ENCODE results near the gene DSE.
A peak's percentile ranks its signal among the peaks of the same experiment; 100 is the strongest.

The DSE gene

DNA sequence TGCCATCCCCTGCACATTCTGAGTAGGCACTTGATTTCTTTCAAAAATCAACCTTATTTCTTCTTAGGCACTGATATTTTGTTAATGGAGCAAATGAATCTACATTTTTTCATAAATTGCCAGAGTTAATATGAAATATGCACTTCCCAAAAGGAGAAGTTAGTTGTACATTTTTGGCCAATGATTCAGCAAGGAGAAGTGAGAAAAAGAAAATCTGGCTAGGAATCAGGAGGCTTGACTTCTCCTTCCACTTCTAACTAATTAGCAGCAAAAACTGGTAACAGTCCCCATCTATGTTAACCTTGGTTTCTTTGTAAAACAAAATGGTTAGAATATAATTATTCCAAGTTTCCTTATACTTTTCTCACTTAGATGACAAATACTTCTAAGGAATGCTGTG is 7.0 kb upstream of the DSE start:
- DNase-seq, result no peak

- no peak for DNase-seq
Observed at GRCh38 chr6:116364321-116364720, 6.4 kb upstream of the DSE start.

- no peak for DNase-seq
Observed at GRCh38 chr6:116365743-116366142, 5.0 kb upstream of the DSE start.

GRCh38 chr6:116366740-116367275 is 3.9 kb upstream of the DSE start:
- no peak for DNase-seq

DNA sequence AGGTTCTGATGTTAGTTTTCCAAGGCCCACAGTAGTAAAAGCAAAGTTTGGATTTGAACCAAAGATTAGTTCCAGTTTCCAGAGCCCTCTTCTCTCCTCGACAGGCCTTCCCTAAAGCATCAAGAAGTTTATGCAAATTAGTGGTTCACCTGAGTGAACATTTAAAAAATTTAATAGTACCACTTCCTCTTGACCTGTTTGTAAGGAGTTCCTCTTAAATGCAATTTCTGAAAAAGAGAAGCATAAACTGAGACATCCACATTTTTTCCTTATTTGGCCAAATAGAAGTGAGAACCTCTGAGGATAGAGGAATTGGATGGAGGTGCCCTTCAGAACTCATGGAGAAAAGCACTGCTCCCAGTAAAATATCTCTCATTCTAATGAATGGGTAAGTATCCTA is 1.2 kb upstream of the DSE start:
- no peak for DNase-seq

- DNase-seq, result peak in 1 of 2 experiments; percentile 37
Observed at GRCh38 chr6:116369964-116370759, 585 bp upstream of the DSE start.

DNA sequence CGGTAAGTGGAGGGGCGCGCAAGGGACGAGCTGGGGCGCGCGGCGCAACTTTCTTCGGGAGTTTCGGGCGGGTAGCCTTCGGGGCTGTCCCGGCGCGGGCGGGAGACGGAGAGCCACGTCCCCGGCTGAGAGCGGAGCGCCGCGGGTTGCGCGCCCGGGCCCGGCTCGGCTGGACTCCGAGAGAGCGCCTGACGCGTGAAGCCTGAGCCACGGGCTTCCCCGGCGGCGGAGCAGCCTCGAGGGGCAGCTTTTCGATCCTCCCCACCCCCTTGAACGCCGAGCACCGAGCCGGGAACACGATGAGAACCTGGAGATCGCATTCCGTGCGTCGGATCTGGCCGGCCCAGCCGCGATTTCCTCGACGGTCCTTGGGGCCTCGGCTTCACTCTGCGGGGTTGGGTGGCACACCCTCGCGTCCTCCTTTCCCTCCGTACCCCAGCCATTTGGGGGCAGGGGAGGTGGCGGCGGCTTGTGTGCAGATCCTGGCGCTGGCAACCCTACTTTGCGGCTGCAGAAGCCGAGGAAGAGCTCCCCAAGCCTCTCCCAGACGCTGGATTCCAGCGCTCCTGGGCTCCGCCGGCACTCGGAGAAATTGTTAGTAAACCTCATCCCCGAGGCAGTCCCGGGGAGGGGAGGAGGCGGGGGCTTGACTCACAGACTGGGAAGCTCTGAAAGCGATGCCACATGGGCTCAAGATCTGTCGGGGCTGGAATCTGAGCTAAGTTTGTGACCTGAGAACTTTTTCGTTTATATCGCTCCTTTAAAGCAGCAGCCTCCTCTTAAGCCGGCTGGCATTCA is 572 bp downstream of the DSE start:
- peak; percentile 57 to 72 for DNase-seq

GRCh38 chr6:116371918-116372209 is 1.1 kb downstream of the DSE start:
- DNase-seq, result no peak

DNA sequence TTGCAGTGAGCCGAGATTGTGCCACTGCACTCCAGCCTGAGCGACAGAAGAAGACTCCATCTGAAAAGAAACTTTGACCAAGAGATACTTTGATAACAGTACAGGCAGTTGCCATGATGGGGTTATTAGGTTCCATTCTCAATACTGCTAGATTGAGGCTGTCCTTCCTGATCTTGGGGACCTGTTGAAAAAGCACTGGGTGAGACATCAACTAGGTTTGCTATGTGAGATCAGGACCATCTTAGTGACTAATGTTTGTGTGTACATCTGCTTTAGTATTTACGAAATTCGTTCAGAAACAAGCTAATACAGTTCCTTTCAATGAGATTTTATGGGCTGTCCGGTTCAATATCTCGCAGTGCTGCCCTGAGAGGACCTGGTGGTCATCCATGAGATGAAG is 2.6 kb downstream of the DSE start:
- no peak for DNase-seq

DNA sequence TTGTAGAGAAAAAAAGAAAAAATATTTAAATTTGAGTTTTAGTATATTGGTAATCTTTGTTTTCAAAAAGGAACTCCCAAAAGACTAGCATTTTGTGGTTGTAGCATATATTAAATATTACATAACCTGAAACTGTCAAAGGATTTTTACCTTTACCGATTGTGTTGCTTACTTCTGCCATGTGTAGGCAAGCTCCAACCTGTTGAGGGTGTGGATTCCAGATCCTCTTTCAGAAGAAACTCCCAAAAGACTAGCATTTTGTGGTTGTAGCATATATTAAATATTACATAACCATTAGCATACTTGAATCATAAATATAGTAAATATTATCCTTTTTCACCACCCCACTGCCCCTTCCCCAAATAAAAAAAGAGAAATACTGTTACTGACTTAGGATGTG is 3.2 kb downstream of the DSE start:
- DNase-seq, result no peak

- DNase-seq, result no peak
Observed at GRCh38 chr6:116374586-116374985, 3.8 kb downstream of the DSE start.

GRCh38 chr6:116375262-116375661 is 4.5 kb downstream of the DSE start:
- DNase-seq, result no peak

DNA sequence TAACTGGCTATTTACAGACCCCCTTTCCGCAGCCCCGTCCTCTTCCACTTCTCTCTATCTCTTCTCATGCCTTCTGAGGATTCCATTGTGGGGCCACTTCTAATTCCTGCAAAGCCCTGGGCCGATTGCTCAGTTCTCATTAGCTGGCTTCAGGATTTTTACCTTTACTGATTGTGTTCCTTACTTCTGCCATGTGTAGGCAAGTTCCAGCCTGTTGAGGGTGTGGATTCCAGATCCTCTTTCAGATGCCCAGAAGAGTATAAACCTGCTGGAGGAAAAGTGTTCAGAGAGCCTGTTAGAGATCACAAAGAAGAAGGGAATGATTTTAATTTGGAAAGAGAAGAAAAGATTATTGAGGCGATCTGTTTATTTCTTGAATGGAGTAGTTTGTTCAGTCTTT is 5.4 kb downstream of the DSE start:
- no peak for DNase-seq

DNA sequence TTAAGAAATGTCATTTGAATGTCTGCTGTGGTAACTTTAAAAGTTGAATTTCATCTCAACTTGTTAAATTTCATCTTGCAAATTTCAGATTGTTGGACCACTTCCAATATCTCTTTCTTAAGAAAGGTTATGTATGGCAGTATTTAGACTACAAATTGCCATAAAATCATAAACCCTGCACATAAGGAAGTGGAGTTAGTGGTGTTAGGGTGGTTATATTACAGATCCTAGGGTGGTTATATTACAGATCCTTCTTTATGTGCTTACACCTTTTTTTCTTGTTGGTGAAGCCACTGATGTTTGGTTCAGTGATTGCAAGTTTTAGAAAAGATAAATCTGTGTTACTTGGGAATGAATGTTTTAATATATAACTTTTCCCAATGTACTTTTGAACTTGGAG is 9.0 kb downstream of the DSE start:
- DNase-seq, result no peak

GRCh38 chr6:116380346-116380745 is 9.6 kb downstream of the DSE start:
- no peak for DNase-seq

- DNase-seq, result no peak
Observed at GRCh38 chr6:116381000-116381399, 10.3 kb downstream of the DSE start.

GRCh38 chr6:116382587-116382986 is 11.8 kb downstream of the DSE start:
- DNase-seq, result no peak

- DNase-seq, result no peak
Observed at GRCh38 chr6:116384727-116385458, 14.1 kb downstream of the DSE start.

GRCh38 chr6:116385459-116385802 is 14.7 kb downstream of the DSE start:
- no peak for DNase-seq

DNA sequence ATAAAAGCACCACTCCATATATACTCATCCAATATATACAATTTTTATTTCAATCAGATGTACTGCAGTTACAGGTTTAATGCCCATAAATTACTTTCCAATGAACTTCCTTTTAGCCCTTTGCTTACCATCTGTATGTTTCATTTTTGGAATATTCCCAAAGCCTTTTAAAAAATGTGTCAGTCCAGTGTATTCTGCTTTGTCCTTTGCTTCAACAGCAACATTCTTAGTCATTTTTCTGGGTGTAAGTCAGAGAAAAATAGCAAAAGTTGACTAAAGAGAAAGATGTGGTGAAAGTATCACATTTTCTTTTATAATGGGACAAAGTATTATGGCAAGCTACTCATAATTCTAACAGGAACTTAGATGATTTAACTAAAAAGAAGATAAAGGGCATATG is 15.2 kb downstream of the DSE start:
- DNase-seq, result no peak

GRCh38 chr6:116386581-116387299 is 16.0 kb downstream of the DSE start:
- DNase-seq, result no peak

DNA sequence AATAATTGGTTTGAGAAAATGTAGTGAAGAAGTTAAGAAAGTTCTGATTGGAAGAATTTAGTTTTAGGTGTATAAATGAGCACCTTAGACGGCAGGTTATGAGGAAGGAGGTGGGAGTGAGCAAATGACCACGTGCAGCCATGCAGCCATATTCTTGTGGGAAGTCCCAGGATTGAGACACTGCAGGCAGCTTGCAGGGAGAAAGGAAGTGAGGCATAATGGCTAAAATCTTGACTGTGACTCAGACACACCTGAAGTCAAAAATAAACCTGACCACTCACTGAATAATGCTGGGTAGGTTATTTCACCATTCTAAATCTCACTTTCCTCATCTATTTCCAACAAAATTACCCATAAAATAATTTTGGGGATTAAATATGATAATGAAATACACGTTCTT is 16.6 kb downstream of the DSE start:
- DNase-seq, result peak; percentile 16 to 58

GRCh38 chr6:116388924-116389323 is 18.2 kb downstream of the DSE start:
- DNase-seq, result no peak
